HepG2 (cell line): ENCODE results near the gene APOBEC3C. TPM values are rescaled to one million over a fixed set of nuclear protein-coding genes. Genes with fewer than 3 reads are reported as not detected.

Experiments
- MAFF ChIP-seq: IDR thresholded peaks from 2 replicates; pipeline ENCODE4 v1.6.1; 2011; ENCODE audit warnings: low read depth, low read length, improper control_type of control experiment
- RELA ChIP-seq: sonication (generic); formaldehyde crosslinking; IDR thresholded peaks from 2 replicates; pipeline ENCODE4 v1.4.0; 2020; ENCODE audit warnings: missing genetic modification reagents
- USF2 ChIP-seq, 2 experiments: sonication (generic) in 1 of 2; formaldehyde crosslinking in 1 of 2; IDR thresholded peaks; 2 replicates each; pipeline versions ENCODE4 v1.5.1 to v1.6.1; 2011 to 2020; ENCODE audit warnings: borderline replicate concordance in 1 of 2, low read depth in 1 of 2, low read length in 1 of 2, mild to moderate bottlenecking in 1 of 2, missing genetic modification reagents in 1 of 2, moderate library complexity in 1 of 2
- ZBTB2 ChIP-seq: sonication (generic); formaldehyde crosslinking; IDR thresholded peaks from 2 replicates; pipeline ENCODE4 v1.8.0; 2022; ENCODE audit warnings: low read depth, missing genetic modification reagents
- ZNF512B ChIP-seq: sonication (generic); formaldehyde crosslinking; IDR thresholded peaks from 2 replicates; pipeline ENCODE4 v1.5.1; 2020; ENCODE audit warnings: missing genetic modification reagents, mild to moderate bottlenecking, borderline replicate concordance
- ZNF775 ChIP-seq: sonication (generic); formaldehyde crosslinking; IDR thresholded peaks from 2 replicates; pipeline ENCODE4 v1.4.0; 2020; ENCODE audit warnings: missing genetic modification reagents, mild to moderate bottlenecking, moderate library complexity, borderline replicate concordance
- ZSCAN25 ChIP-seq: sonication (generic); formaldehyde crosslinking; IDR thresholded peaks from 2 replicates; pipeline ENCODE4 v1.8.0; 2022; ENCODE audit warnings: mild to moderate bottlenecking, missing genetic modification reagents
- polyA plus RNA-seq, 8 experiments: library from polyadenylated mRNA; depleted of rRNA in 3 of 8; stranded (reverse) in 7 of 8; unstranded in 1 of 8; fragments of >200 nt; fragmentation: Illumina TruSeq in 4 of 8; extraction: Trizol in 4 of 8; gene quantifications; 2 replicates each; pipeline versions ENCODE4 v1.2.1 to v1.2.3, GENCODE V29; 2011 to 2016; ENCODE audit warnings: low read depth in 4 of 8, missing spikeins in 1 of 8, mixed read lengths in 1 of 8; ENCODE audit not compliant: insufficient read depth in 1 of 8
- total RNA-seq, 5 experiments: library from RNA; depleted of rRNA; stranded (reverse); fragments of >200 nt; fragmentation: Illumina TruSeq; extraction: Trizol; gene quantifications; 2 replicates each; pipeline ENCODE4 v1.2.3, GENCODE V29; 2016; ENCODE audit warnings: low read depth in 1 of 5
- TF ChIP-seq, protein P1 (sequence below): sonication (generic); formaldehyde crosslinking; IDR thresholded peaks from 2 replicates; pipeline ENCODE4 v1.9.0; 2021; ENCODE audit warnings: mild to moderate bottlenecking, missing genetic modification reagents
- TF ChIP-seq, protein P2 (sequence below): sonication (generic); formaldehyde crosslinking; IDR thresholded peaks from 2 replicates; pipeline ENCODE4 v1.9.0; 2021; ENCODE audit warnings: missing genetic modification reagents, borderline replicate concordance

Gene APOBEC3C
- total and polyA plus RNA-seq, 2 of the 13 experiments (the other 11 are each of a cell fraction or from before 2014, with no cell fraction given), result 8.9 to 27.6 TPM

- peak; percentile 21; the same call in 1 of the 2 replicates for TF ChIP-seq ZSCAN25
- no peak for TF ChIP-seq RELA
- TF ChIP-seq, protein P1, sequence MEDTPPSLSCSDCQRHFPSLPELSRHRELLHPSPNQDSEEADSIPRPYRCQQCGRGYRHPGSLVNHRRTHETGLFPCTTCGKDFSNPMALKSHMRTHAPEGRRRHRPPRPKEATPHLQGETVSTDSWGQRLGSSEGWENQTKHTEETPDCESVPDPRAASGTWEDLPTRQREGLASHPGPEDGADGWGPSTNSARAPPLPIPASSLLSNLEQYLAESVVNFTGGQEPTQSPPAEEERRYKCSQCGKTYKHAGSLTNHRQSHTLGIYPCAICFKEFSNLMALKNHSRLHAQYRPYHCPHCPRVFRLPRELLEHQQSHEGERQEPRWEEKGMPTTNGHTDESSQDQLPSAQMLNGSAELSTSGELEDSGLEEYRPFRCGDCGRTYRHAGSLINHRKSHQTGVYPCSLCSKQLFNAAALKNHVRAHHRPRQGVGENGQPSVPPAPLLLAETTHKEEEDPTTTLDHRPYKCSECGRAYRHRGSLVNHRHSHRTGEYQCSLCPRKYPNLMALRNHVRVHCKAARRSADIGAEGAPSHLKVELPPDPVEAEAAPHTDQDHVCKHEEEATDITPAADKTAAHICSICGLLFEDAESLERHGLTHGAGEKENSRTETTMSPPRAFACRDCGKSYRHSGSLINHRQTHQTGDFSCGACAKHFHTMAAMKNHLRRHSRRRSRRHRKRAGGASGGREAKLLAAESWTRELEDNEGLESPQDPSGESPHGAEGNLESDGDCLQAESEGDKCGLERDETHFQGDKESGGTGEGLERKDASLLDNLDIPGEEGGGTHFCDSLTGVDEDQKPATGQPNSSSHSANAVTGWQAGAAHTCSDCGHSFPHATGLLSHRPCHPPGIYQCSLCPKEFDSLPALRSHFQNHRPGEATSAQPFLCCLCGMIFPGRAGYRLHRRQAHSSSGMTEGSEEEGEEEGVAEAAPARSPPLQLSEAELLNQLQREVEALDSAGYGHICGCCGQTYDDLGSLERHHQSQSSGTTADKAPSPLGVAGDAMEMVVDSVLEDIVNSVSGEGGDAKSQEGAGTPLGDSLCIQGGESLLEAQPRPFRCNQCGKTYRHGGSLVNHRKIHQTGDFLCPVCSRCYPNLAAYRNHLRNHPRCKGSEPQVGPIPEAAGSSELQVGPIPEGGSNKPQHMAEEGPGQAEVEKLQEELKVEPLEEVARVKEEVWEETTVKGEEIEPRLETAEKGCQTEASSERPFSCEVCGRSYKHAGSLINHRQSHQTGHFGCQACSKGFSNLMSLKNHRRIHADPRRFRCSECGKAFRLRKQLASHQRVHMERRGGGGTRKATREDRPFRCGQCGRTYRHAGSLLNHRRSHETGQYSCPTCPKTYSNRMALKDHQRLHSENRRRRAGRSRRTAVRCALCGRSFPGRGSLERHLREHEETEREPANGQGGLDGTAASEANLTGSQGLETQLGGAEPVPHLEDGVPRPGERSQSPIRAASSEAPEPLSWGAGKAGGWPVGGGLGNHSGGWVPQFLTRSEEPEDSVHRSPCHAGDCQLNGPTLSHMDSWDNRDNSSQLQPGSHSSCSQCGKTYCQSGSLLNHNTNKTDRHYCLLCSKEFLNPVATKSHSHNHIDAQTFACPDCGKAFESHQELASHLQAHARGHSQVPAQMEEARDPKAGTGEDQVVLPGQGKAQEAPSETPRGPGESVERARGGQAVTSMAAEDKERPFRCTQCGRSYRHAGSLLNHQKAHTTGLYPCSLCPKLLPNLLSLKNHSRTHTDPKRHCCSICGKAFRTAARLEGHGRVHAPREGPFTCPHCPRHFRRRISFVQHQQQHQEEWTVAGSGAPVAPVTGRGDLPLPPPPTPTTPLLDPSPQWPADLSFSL (CRISPR knock-in tag), result no peak
- TF ChIP-seq ZNF512B, result no peak
- no peak for TF ChIP-seq ZBTB2 (CRISPR knock-in tag)
- no peak for TF ChIP-seq USF2 (IDR thresholded peaks at IDR 0.05; ENCODE audit: low read depth, low read length)
- TF ChIP-seq USF2 (CRISPR knock-in tag; IDR thresholded peaks at IDR 0.05; ENCODE audit: borderline replicate concordance), result no peak
- TF ChIP-seq, protein P2, sequence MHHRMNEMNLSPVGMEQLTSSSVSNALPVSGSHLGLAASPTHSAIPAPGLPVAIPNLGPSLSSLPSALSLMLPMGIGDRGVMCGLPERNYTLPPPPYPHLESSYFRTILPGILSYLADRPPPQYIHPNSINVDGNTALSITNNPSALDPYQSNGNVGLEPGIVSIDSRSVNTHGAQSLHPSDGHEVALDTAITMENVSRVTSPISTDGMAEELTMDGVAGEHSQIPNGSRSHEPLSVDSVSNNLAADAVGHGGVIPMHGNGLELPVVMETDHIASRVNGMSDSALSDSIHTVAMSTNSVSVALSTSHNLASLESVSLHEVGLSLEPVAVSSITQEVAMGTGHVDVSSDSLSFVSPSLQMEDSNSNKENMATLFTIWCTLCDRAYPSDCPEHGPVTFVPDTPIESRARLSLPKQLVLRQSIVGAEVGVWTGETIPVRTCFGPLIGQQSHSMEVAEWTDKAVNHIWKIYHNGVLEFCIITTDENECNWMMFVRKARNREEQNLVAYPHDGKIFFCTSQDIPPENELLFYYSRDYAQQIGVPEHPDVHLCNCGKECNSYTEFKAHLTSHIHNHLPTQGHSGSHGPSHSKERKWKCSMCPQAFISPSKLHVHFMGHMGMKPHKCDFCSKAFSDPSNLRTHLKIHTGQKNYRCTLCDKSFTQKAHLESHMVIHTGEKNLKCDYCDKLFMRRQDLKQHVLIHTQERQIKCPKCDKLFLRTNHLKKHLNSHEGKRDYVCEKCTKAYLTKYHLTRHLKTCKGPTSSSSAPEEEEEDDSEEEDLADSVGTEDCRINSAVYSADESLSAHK, result no peak
- TF ChIP-seq MAFF, result no peak
- no peak for TF ChIP-seq ZNF775 (CRISPR knock-in tag)
Measured at GRCh38 chr22:38981005-38981991, 32.8 kb upstream of the APOBEC3C start (continued).
